SK-N-SH (cell line): ENCODE data around the gene PHLDA3. TPM values are rescaled to one million over a fixed set of nuclear protein-coding genes. Genes with fewer than 3 reads are reported as not detected.

Experiments
- CTCF ChIA-PET: fragments of 300-600, 350-600 bp; formaldehyde crosslinking; extraction: SDS; loops from one replicate; lab custom pipeline; 2021; lab: Yijun Ruan, JAX
- POLR2A ChIA-PET: fragments of 350-600 bp; sonication (Branson Sonifier 250); formaldehyde crosslinking; extraction: SDS; loops from one replicate; lab custom pipeline; 2020; ENCODE audit warnings: antibody characterized with exemption, inconsistent platforms; lab: Yijun Ruan, JAX
- DNase-seq: peaks from one replicate; pipeline ENCODE4 v3.0.0; 2012
- H2AFZ ChIP-seq: fragments of 200-600 bp; sonication (generic); 2 replicates; pipeline ENCODE4 v1.8.1; 2016; ENCODE audit warnings: antibody characterized with exemption, mild to moderate bottlenecking, low read depth
- H3F3A ChIP-seq: fragments of 200-600 bp; sonication (generic); replicated peaks from 2 replicates; pipeline ENCODE3; 2016; ENCODE audit warnings: antibody characterized with exemption, mild to moderate bottlenecking; ENCODE audit not compliant: insufficient read depth
- H3K27ac ChIP-seq, 2 experiments: fragments of 200-500 bp in 1 of 2; fragments of 200-600 bp in 1 of 2; sonication (Bioruptor generic) in 1 of 2; sonication (generic), shearing (Covaris generic) in 1 of 2; 2 replicates each; pipeline versions ENCODE4 v1.5.1 to v1.6.1; 2014 to 2016; ENCODE audit warnings: low read depth in 2 of 2, inconsistent platforms in 1 of 2, low read length in 1 of 2, mild to moderate bottlenecking in 1 of 2, mixed read lengths in 1 of 2
- H3K27me3 ChIP-seq: fragments of 200-600 bp; sonication (generic), shearing (Covaris generic); 2 replicates; pipeline ENCODE4 v1.6.1; 2016; ENCODE audit warnings: mixed run types; ENCODE audit not compliant: insufficient read depth
- H3K36me3 ChIP-seq, 2 experiments: fragments of 200-500 bp in 1 of 2; fragments of 200-600 bp in 1 of 2; sonication (Bioruptor generic) in 1 of 2; sonication (generic) in 1 of 2; replicated peaks in 1 of 2; 2 replicates each; pipeline versions ENCODE3 to v1.5.1; 2014 to 2016; ENCODE audit warnings: low read length in 1 of 2, mild to moderate bottlenecking in 1 of 2; ENCODE audit not compliant: insufficient read depth in 2 of 2, control insufficient read depth in 1 of 2
- H3K4me1 ChIP-seq, 2 experiments: fragments of 200-500 bp in 1 of 2; fragments of 200-600 bp in 1 of 2; sonication (Bioruptor generic) in 1 of 2; sonication (generic), shearing (Covaris generic) in 1 of 2; 2 replicates each; pipeline versions ENCODE4 v1.5.1 to v1.6.1; 2014 to 2016; ENCODE audit warnings: low read depth in 1 of 2, low read length in 1 of 2, mixed run types in 1 of 2; ENCODE audit not compliant: insufficient read depth in 2 of 2, control insufficient read depth in 1 of 2
- H3K4me2 ChIP-seq: fragments of 200-600 bp; sonication (generic), shearing (Covaris generic); 2 replicates; pipeline ENCODE4 v1.6.1; 2017; ENCODE audit warnings: mixed run types
- H3K4me3 ChIP-seq, 2 experiments: fragments of 200-500 bp in 1 of 2; fragments of 200-600 bp in 1 of 2; sonication (Bioruptor generic) in 1 of 2; sonication (generic), shearing (Covaris generic) in 1 of 2; 2 replicates each; pipeline versions ENCODE4 v1.5.1 to v1.8.1; 2014 to 2016; ENCODE audit warnings: low read depth in 2 of 2, inconsistent platforms in 1 of 2, low read length in 1 of 2, mild to moderate bottlenecking in 1 of 2, mixed read lengths in 1 of 2, moderate library complexity in 1 of 2
- H3K79me2 ChIP-seq: fragments of 200-600 bp; sonication (generic); 2 replicates; pipeline ENCODE4 v1.8.1; 2017; ENCODE audit warnings: mild to moderate bottlenecking; ENCODE audit not compliant: insufficient read depth
- H3K9ac ChIP-seq: fragments of 200-600 bp; sonication (generic); 2 replicates; pipeline ENCODE4 v1.6.1; 2017; ENCODE audit warnings: mixed run types
- H3K9me2 ChIP-seq: fragments of 200-600 bp; sonication (generic); 2 replicates; pipeline ENCODE4 v1.6.1; 2017; ENCODE audit warnings: mixed run types
- H3K9me3 ChIP-seq: fragments of 200-600 bp; sonication (generic); 2 replicates; pipeline ENCODE4 v1.6.1; 2017; ENCODE audit warnings: mixed run types, mild to moderate bottlenecking, moderate library complexity
- H4K20me1 ChIP-seq: fragments of 200-600 bp; sonication (generic); 2 replicates; pipeline ENCODE4 v1.6.1; 2017; ENCODE audit warnings: mild to moderate bottlenecking, mixed run types; ENCODE audit not compliant: insufficient read depth
- CHD2 ChIP-seq: fragments of 150-350 bp; IDR thresholded peaks from 2 replicates; pipeline ENCODE4 v1.6.1; 2018; ENCODE audit warnings: low read length; ENCODE audit not compliant: partially characterized antibody
- ELF1 ChIP-seq: IDR thresholded peaks from 2 replicates; pipeline ENCODE4 v1.4.0; 2012
- EP300 ChIP-seq, 2 experiments: IDR thresholded peaks; 2 replicates each; pipeline versions ENCODE4 v1.4.0 to v1.6.1; 2012; ENCODE audit warnings: borderline replicate concordance in 1 of 2, low read depth in 1 of 2, low read length in 1 of 2
- EZH2phosphoT487 ChIP-seq: fragments of 200-600 bp; sonication (generic); IDR thresholded peaks from 2 replicates; pipeline ENCODE4 v1.6.1; 2017; ENCODE audit warnings: low read depth, mixed run types, mild to moderate bottlenecking, antibody characterized with exemption, moderate library complexity, borderline replicate concordance
- FOSL2 ChIP-seq: IDR thresholded peaks from 2 replicates; pipeline ENCODE4 v1.4.0; 2012; ENCODE audit warnings: low read depth, mild to moderate bottlenecking, moderate library complexity, borderline replicate concordance
- FOXJ3 ChIP-seq: sonication (generic); formaldehyde crosslinking; IDR thresholded peaks from 2 replicates; pipeline ENCODE4 v1.5.1; 2020; ENCODE audit warnings: mild to moderate bottlenecking, missing genetic modification reagents
- FOXM1 ChIP-seq: IDR thresholded peaks from 2 replicates; pipeline ENCODE4 v1.4.0; 2012; ENCODE audit warnings: low read depth, mild to moderate bottlenecking
- GABPA ChIP-seq: IDR thresholded peaks from 2 replicates; pipeline ENCODE4 v1.4.0; 2012; ENCODE audit warnings: low read depth, mild to moderate bottlenecking
- MXI1 ChIP-seq: IDR thresholded peaks from 2 replicates; pipeline ENCODE4 v1.6.1; 2012; ENCODE audit warnings: mild to moderate bottlenecking, low read depth, low read length, improper control_type of control experiment
- NRF1 ChIP-seq: IDR thresholded peaks from 2 replicates; pipeline ENCODE4 v1.6.1; 2012; ENCODE audit warnings: low read depth, mild to moderate bottlenecking, low read length
- RAD21 ChIP-seq: IDR thresholded peaks from 2 replicates; pipeline ENCODE4 v1.6.1; 2012; ENCODE audit warnings: mild to moderate bottlenecking, low read length
- RCOR1 ChIP-seq: fragments of 150-350 bp; IDR thresholded peaks from 2 replicates; pipeline ENCODE4 v1.6.1; 2017; ENCODE audit warnings: antibody characterized with exemption, low read length
- RFX5 ChIP-seq: IDR thresholded peaks from 2 replicates; pipeline ENCODE4 v1.6.1; 2012; ENCODE audit warnings: mild to moderate bottlenecking, improper control_type of control experiment, low read length
- RXRA ChIP-seq: IDR thresholded peaks from 2 replicates; pipeline ENCODE4 v1.4.0; 2012; ENCODE audit warnings: low read depth, mild to moderate bottlenecking, borderline replicate concordance
- TAF1 ChIP-seq: IDR thresholded peaks from 2 replicates; pipeline ENCODE4 v1.6.1; 2012; ENCODE audit warnings: low read depth, mild to moderate bottlenecking, low read length, moderate library complexity, borderline replicate concordance
- YY1 ChIP-seq: IDR thresholded peaks from 2 replicates; pipeline ENCODE4 v1.4.0; 2012; ENCODE audit warnings: low read depth, mild to moderate bottlenecking
- WGBS: methylation state at CpG from one replicate; pipeline ENCODE4 v1.1.6; 2017; ENCODE audit warnings: low lambda C conversion rate; 5-methylcytosine and 5-hydroxymethylcytosine counted together
- polyA plus RNA-seq, 3 experiments: library from polyadenylated mRNA; depleted of rRNA; stranded (reverse); fragments of >200 nt; gene quantifications; 2 replicates each; pipeline ENCODE4 v1.2.3, GENCODE V29; 2012
- TF ChIP-seq, protein P1 (sequence below): fragments of 200-600 bp; sonication (generic); IDR thresholded peaks from 2 replicates; pipeline ENCODE4 v1.6.1; 2017; ENCODE audit warnings: antibody characterized with exemption, mild to moderate bottlenecking, moderate library complexity
- TF ChIP-seq, protein P2 (sequence below): fragments of 150-350 bp; IDR thresholded peaks from 2 replicates; pipeline ENCODE4 v1.6.1; 2016; ENCODE audit warnings: mild to moderate bottlenecking, low read depth, low read length

PHLDA3 gene
- polyA plus RNA-seq, 1 of the 3 experiments (the other 2 are of a cell fraction), result 105 TPM

DNA sequence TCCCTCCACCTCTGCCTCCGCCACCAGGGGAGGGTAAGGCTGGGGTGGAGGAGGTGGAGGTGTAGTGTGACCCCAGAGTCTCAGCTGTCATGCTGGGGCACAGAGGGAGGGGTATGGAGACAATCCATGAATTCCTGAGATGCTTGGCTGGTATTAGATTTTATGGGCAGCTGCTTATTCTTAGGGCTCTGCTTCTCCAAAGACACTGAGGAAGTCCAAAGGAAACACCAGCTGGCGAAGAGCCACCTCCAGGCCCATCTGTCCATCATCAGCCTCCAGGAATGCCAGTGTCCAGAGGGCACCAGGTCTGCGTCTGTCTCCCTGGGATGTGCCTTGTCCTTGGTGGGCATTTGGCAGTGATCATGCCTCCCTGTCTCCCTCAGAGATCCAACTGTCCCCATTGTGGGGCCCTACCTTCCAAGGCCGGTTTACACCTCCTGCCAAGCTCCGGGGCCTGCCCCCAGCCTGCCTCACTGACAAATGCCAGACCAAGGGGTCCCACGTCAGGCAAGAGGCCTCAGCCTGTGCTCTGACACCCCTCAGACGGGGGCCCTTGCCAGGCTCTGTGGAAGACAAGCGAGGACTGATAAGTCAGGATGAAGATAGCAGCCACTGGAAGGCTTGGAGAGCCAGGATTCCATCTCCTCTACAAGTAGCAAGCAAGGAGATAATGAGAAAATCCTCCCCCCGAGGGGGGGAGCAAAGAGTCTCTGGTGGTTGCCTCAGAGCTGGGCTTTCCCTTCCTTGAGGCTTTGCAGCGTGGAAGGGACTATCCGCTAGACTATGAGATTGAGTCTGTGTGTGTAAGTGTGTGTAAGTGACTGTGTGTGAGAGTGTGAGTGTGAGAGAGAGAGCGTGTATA, 49.0 kb downstream of the PHLDA3 start:
- no peak for DNase-seq
- no peaks in the 10 kb centered on the region for H3K9me2 ChIP-seq
- H3K9me3 ChIP-seq, result no peaks in the 10 kb centered on the region
- peaks cover 0 to 7% of the 10 kb centered on the region in 2 experiments; a peak in 1 of 4 replicates for H3K4me1 ChIP-seq
- no peak for TF ChIP-seq RCOR1
- TF ChIP-seq RAD21, result no peak
- no peak for TF ChIP-seq ELF1
- TF ChIP-seq FOXM1, result no peak
- no peak for TF ChIP-seq TAF1
- no peak for TF ChIP-seq RXRA
- TF ChIP-seq FOXJ3 (CRISPR knock-in tag), result no peak
- TF ChIP-seq, protein P1, sequence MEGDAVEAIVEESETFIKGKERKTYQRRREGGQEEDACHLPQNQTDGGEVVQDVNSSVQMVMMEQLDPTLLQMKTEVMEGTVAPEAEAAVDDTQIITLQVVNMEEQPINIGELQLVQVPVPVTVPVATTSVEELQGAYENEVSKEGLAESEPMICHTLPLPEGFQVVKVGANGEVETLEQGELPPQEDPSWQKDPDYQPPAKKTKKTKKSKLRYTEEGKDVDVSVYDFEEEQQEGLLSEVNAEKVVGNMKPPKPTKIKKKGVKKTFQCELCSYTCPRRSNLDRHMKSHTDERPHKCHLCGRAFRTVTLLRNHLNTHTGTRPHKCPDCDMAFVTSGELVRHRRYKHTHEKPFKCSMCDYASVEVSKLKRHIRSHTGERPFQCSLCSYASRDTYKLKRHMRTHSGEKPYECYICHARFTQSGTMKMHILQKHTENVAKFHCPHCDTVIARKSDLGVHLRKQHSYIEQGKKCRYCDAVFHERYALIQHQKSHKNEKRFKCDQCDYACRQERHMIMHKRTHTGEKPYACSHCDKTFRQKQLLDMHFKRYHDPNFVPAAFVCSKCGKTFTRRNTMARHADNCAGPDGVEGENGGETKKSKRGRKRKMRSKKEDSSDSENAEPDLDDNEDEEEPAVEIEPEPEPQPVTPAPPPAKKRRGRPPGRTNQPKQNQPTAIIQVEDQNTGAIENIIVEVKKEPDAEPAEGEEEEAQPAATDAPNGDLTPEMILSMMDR, result no peak
- TF ChIP-seq YY1, result no peak
- no peak for TF ChIP-seq NRF1
- no peak for TF ChIP-seq EP300 (IDR thresholded peaks at IDR 0.05; ENCODE audit: borderline replicate concordance in 1 of 2, low read depth in 1 of 2, low read length in 1 of 2)
- TF ChIP-seq MXI1, result no peak
- TF ChIP-seq, protein P2, sequence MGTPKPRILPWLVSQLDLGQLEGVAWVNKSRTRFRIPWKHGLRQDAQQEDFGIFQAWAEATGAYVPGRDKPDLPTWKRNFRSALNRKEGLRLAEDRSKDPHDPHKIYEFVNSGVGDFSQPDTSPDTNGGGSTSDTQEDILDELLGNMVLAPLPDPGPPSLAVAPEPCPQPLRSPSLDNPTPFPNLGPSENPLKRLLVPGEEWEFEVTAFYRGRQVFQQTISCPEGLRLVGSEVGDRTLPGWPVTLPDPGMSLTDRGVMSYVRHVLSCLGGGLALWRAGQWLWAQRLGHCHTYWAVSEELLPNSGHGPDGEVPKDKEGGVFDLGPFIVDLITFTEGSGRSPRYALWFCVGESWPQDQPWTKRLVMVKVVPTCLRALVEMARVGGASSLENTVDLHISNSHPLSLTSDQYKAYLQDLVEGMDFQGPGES, result no peak
- TF ChIP-seq CHD2, result no peak
- TF ChIP-seq EZH2phosphoT487, result no peak
- TF ChIP-seq RFX5, result no peak
- no peak for TF ChIP-seq GABPA
- TF ChIP-seq FOSL2, result no peak
- H3K27me3 ChIP-seq, result peaks cover 6% of the 10 kb centered on the region; the same call in 1 of the 2 replicates
- 54% methylated on average over 11 of the region's 12 CpGs for WGBS
- no peaks in the 10 kb centered on the region for H3K36me3 ChIP-seq
- CTCF ChIA-PET, result interaction anchor here (0.7 to 2.0 kb wide), 5 partner anchors 11 to 93 kb away, joined by 3 to 12 read pairs (median 7); no protein-coding TSS in a partner anchor
- no peaks in the 10 kb centered on the region for H3K79me2 ChIP-seq
- H2AFZ ChIP-seq, result no peak overlapping the region
- H4K20me1 ChIP-seq, result no peaks in the 10 kb centered on the region
- no peak overlapping the region for H3K4me2 ChIP-seq
- H3K27ac ChIP-seq, result no peak overlapping the region
- H3K9ac ChIP-seq, result no peak overlapping the region
- POLR2A ChIA-PET, result no interaction called here
- H3F3A ChIP-seq, result no peaks in the 10 kb centered on the region
- no peak overlapping the region for H3K4me3 ChIP-seq
